ENCODE results near the gene AAGAB.

AAGAB gene

GRCh38 chr15:67276666-67277065, 22.2 kb upstream of the AAGAB start:
- Histone ChIP-seq H3K4me1 (ENCODE audit: insufficient read depth, poor library complexity, severe bottlenecking) (no peaks in the 10 kb centered on the region), H3K27ac (ENCODE audit: poor library complexity, severe bottlenecking) (no peak overlapping the region), H3K4me3 (ENCODE audit: severe bottlenecking) (no peak overlapping the region), H3K36me3 (ENCODE audit: low read depth) (no peaks in the 10 kb centered on the region), H3K9me3 (ENCODE audit: severe bottlenecking) (peaks cover 2% of the 10 kb centered on the region), H3K27me3 (ENCODE audit: insufficient read depth, poor library complexity, severe bottlenecking) (no peaks in the 10 kb centered on the region)
- ATAC-seq (ENCODE audit: low read depth) = no peak
- no peak for TF ChIP-seq CTCF (IDR thresholded peaks at IDR 0.05; ENCODE audit: poor library complexity, severe bottlenecking)
- DNase-seq (ENCODE audit: low spot score) = no peak

GRCh38 chr15:67274236-67274635, 19.8 kb upstream of the AAGAB start:
- no peaks in the 10 kb centered on the region for H3K36me3 ChIP-seq (ENCODE audit: low read depth)
- H3K9me3 ChIP-seq (ENCODE audit: severe bottlenecking) = peaks cover 2% of the 10 kb centered on the region
- no peak for ATAC-seq (ENCODE audit: low read depth)
- no peak overlapping the region for H3K4me3 ChIP-seq (ENCODE audit: severe bottlenecking)
- H3K4me1 ChIP-seq (ENCODE audit: insufficient read depth, poor library complexity, severe bottlenecking) = no peaks in the 10 kb centered on the region
- TF ChIP-seq CTCF (IDR thresholded peaks at IDR 0.05; ENCODE audit: poor library complexity, severe bottlenecking) = no peak
- H3K27ac ChIP-seq (ENCODE audit: poor library complexity, severe bottlenecking) = no peak overlapping the region
- H3K27me3 ChIP-seq (ENCODE audit: insufficient read depth, poor library complexity, severe bottlenecking) = no peaks in the 10 kb centered on the region
- no peak for DNase-seq (ENCODE audit: low spot score)

GRCh38 chr15:67267951-67268941, 13.8 kb upstream of the AAGAB start:
- DNase-seq (ENCODE audit: low spot score) (no peak), ATAC-seq (ENCODE audit: low read depth) (no peak)
- no peaks in the 10 kb centered on the region for H3K27me3 ChIP-seq (ENCODE audit: insufficient read depth, poor library complexity, severe bottlenecking)
- no peak overlapping the region for H3K4me3 ChIP-seq (ENCODE audit: severe bottlenecking)
- no peaks in the 10 kb centered on the region for H3K36me3 ChIP-seq (ENCODE audit: low read depth)
- no peaks in the 10 kb centered on the region for H3K4me1 ChIP-seq (ENCODE audit: insufficient read depth, poor library complexity, severe bottlenecking)
- no peak for TF ChIP-seq CTCF (IDR thresholded peaks at IDR 0.05; ENCODE audit: poor library complexity, severe bottlenecking)
- H3K9me3 ChIP-seq (ENCODE audit: severe bottlenecking) = no peaks in the 10 kb centered on the region
- H3K27ac ChIP-seq (ENCODE audit: poor library complexity, severe bottlenecking) = no peak overlapping the region

- no peaks in the 10 kb centered on the region for H3K4me1 ChIP-seq (ENCODE audit: insufficient read depth, poor library complexity, severe bottlenecking)
- H3K27ac ChIP-seq (ENCODE audit: poor library complexity, severe bottlenecking) = no peak overlapping the region
- TF ChIP-seq CTCF (IDR thresholded peaks at IDR 0.05; ENCODE audit: poor library complexity, severe bottlenecking) = no peak
- no peaks in the 10 kb centered on the region for H3K27me3 ChIP-seq (ENCODE audit: insufficient read depth, poor library complexity, severe bottlenecking)
- H3K9me3 ChIP-seq (ENCODE audit: severe bottlenecking) = no peaks in the 10 kb centered on the region
- no peaks in the 10 kb centered on the region for H3K36me3 ChIP-seq (ENCODE audit: low read depth)
- H3K4me3 ChIP-seq (ENCODE audit: severe bottlenecking) = no peak overlapping the region
- no peak for DNase-seq (ENCODE audit: low spot score)
- no peak for ATAC-seq (ENCODE audit: low read depth)
These were observed 13.0 kb upstream of the AAGAB start for GRCh38 chr15:67267440-67267839.

- no peak overlapping the region for H3K27ac ChIP-seq (ENCODE audit: poor library complexity, severe bottlenecking)
- no peaks in the 10 kb centered on the region for H3K27me3 ChIP-seq (ENCODE audit: insufficient read depth, poor library complexity, severe bottlenecking)
- no peaks in the 10 kb centered on the region for H3K4me1 ChIP-seq (ENCODE audit: insufficient read depth, poor library complexity, severe bottlenecking)
- ATAC-seq (ENCODE audit: low read depth) (no peak), DNase-seq (ENCODE audit: low spot score) (no peak)
- H3K4me3 ChIP-seq (ENCODE audit: severe bottlenecking) = no peak overlapping the region
- no peaks in the 10 kb centered on the region for H3K36me3 ChIP-seq (ENCODE audit: low read depth)
- no peak for TF ChIP-seq CTCF (IDR thresholded peaks at IDR 0.05; ENCODE audit: poor library complexity, severe bottlenecking)
- H3K9me3 ChIP-seq (ENCODE audit: severe bottlenecking) = no peaks in the 10 kb centered on the region
These were observed 12.4 kb upstream of the AAGAB start for GRCh38 chr15:67266870-67267269.
